Stimulated activated CD8-positive, alpha-beta memory T cell treated with anti-CD3 and anti-CD28 coated beads, Interleukin-15, amount 100 ng/mL, for 24 hours (primary cell): ENCODE results near the gene TCF25.

Source experiments
- DNase-seq: peaks from one replicate; pipeline ENCODE4 v3.0.0-alpha.2; 2020; ENCODE audit warnings: low read depth

TCF25 gene

GRCh38 chr16:89880477-89881367 is 7.3 kb downstream of the TCF25 start:
- no peak for DNase-seq

DNA sequence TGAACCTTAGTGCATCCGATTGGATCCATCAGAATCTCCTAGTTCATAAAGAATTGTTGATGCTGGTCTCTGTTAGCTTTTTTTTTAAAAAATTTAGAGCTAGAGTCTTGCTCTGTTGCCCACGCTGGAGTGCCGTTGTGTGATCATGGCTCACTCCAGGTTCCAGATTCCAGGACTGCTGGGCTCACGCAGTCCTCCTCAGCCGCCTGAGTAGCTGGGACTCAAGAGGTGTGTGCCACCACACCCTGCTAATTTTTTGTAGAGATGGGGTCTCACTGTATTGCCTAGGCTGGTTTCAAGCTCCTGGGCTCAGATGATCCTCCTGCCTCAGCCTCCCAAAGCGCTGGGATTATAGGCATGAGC is 8.0 kb downstream of the TCF25 start:
- no peak for DNase-seq

- no peak for DNase-seq
Observed at GRCh38 chr16:89883346-89884040, 10.1 kb downstream of the TCF25 start.

DNA sequence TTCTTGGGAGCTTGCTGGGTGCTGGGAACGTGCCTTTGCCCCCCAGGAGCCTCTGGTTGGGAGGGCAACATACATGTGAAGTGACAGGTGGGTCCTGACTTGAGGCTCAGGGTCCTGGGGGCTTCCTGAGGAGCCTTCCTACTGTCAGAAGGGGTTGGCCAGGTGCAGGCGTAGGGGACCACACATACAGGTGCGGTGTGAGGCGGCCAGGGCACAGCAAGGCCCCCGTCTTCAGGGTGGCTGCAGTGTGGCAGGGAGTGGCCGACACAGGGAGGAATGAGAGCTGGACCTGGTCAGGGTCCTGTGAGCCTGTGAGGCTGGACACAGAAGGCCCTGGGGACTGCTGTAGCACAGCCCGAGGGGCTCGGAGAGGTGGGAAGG is 10.6 kb downstream of the TCF25 start:
- no peak for DNase-seq

- no peak for DNase-seq
Observed at GRCh38 chr16:89887243-89887642, 13.9 kb downstream of the TCF25 start.

GRCh38 chr16:89890200-89890599 is 16.8 kb downstream of the TCF25 start:
- no peak for DNase-seq

GRCh38 chr16:89890886-89891657 is 17.7 kb downstream of the TCF25 start:
- no peak for DNase-seq

- no peak for DNase-seq
Observed at GRCh38 chr16:89892055-89892630, 18.8 kb downstream of the TCF25 start.

- DNase-seq, result no peak
Observed at GRCh38 chr16:89892635-89893034, 19.2 kb downstream of the TCF25 start.

DNA sequence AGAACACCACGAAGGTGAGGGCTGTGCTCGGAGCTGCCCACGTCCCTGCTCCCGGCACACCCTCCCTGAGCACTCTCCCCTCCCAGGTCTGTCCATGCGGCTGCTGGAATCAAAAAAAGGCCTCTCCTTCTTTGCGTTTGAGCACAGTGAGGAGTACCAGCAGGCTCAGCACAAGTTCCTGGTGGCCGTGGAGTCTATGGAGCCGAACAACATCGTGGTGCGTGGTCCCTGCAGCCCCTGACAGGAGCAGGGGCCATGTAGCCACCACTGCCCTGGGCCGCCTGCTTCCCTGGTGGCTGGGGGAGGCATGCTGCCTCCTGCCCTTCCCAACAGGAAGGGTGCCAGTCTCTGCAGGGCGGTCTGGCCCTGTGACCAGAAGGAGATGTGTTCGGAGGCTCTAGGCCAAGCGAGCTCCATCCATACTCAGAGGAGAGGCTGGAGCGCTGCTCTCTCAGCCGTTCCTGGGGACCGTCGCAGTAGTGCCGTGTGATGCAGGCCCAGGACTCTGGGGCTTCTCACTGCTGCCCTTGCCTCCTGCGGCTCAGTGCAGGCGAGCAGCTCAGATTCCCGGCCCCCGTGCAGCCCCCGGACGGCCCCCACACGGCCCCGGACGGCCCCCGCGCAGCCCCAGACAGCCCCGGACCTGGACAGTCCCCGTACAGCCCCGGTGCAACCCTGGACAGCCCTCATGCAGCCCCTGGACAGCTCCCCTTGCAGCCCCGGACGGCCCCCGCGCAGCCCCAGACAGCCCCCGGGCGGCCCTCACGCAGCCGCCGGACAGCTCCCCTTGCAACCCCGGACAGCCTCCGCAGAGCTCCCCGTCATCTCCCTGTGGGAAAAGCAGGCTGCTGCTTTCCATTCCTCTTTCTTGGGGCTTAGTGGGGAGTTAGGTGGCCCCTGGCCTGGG is 20.5 kb downstream of the TCF25 start:
- no peak for DNase-seq

- no peak for DNase-seq
Observed at GRCh38 chr16:89895482-89896250, 22.3 kb downstream of the TCF25 start.

DNA sequence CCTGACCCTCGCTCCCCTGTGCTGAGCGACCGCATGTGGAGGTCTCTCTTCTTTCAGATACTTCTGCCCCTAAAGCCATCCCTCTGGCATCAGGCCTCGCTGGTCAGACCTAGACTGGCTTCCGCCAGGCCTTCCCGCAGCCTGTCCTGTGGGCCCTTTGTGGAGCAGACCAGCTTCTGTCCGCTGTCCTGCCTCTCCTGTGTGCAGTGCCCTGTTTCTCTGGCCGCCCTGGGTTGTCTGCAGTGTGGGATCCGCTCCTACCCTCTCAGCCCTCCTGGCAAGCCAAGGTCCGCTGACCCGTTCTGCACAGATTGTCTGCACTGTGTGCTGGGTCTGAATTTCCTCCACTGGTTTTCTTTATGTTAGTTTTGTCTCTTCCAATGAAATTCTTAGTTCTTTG is 23.8 kb downstream of the TCF25 start:
- DNase-seq, result no peak

- DNase-seq, result no peak
Observed at GRCh38 chr16:89898201-89898967, 25.0 kb downstream of the TCF25 start.

DNA sequence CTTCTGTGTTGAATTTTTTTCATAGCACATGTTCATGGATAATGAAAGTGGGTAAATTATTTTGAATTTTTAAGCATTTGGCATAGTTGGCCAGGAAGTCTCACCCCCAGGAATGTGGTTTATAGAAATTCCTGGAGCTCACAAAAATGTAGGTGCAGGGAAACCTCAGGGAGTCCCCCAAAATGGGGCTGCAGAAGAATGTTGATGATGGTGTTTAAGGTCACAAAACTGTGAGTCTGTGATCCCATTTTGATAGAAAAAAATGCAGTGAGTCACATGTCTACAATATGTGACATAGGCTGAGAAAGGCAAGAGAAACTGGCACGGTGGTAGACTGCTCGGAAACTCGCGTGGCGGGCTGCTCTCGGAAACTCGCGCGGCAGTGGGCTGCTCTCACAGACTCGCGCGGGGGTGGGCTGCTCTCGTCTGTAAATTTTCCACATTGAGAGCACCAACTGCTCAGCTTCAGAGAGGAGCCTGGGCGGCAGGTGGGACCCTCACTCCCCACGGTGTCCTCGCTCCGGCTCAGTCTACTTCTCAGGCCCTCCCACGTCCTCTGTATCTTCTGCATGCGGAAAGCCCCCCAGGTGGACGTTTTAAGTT is 26.6 kb downstream of the TCF25 start:
- DNase-seq, result no peak

- no peak for DNase-seq
Observed at GRCh38 chr16:89900885-89901284, 27.5 kb downstream of the TCF25 start.

GRCh38 chr16:89902980-89903379 is 29.6 kb downstream of the TCF25 start:
- DNase-seq, result no peak

DNA sequence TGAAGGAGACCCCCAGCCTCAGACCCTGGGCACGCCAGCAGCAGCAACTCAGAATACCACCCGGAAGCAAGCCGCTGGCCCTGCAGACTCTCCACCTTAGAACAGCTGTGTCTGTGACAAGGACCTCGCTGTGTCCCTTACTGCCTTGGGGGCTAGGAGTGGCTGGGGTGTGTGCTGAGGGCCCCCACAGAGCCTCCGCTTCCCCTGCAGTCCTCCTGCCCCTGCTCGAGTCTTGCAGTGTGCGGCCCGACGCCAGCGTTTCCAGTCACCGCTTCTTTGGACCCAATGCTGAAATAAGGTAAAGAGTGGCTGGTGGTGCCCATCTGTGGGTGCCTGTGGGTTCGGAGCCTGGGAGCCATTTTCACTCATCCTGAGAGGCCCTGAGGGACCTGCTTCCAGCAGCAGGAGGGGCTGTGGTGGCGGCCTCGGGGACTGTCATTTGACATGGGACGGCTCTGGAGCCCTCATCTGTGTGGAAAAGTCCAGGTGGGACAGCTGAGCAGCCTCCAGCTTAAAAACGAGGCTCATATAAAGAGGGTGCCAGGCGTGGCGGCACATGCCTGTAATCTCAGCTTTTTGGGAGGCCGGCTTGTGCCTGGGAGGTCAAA is 30.6 kb downstream of the TCF25 start:
- DNase-seq, result no peak

- DNase-seq, result no peak
Observed at GRCh38 chr16:89904606-89905510, 31.5 kb downstream of the TCF25 start.
